GM12878 (cell line): ENCODE data around the gene ISG15.

Source experiments
- CTCF ChIP-seq, 3 experiments: IDR thresholded peaks in 2 of 3; conservative IDR thresholded peaks in 1 of 3; 2 replicates each; pipeline ENCODE4 v1.5.1; 2011; ENCODE audit warnings: low read depth in 3 of 3, low read length in 3 of 3, mild to moderate bottlenecking in 3 of 3, control low read depth in 2 of 3, moderate library complexity in 2 of 3, inconsistent platforms in 1 of 3, mixed read lengths in 1 of 3; ENCODE audit not compliant: control insufficient read depth in 2 of 3, insufficient read depth in 1 of 3; ENCODE audit errors: extremely low read depth in 1 of 3
- FOXM1 ChIP-seq: IDR thresholded peaks from 2 replicates; pipeline ENCODE4 v1.6.1; 2012; ENCODE audit warnings: low read depth, mild to moderate bottlenecking, inconsistent platforms, low read length, moderate library complexity
- JUNB ChIP-seq: IDR thresholded peaks from 2 replicates; pipeline ENCODE4 v1.6.1; 2016; ENCODE audit warnings: antibody characterized with exemption, mild to moderate bottlenecking
- NFYB ChIP-seq: IDR thresholded peaks from 2 replicates; pipeline ENCODE4 v1.6.1; 2011; ENCODE audit warnings: low read depth, mild to moderate bottlenecking, low read length, improper control_type of control experiment, moderate library complexity; ENCODE audit not compliant: insufficient read depth
- PKNOX1 ChIP-seq: fragments of 450-650 bp; IDR thresholded peaks from 2 replicates; pipeline ENCODE4 v1.6.1; 2016; ENCODE audit warnings: mild to moderate bottlenecking
- POLR2AphosphoS5 ChIP-seq: IDR thresholded peaks from 2 replicates; pipeline ENCODE4 v1.6.1; 2011; ENCODE audit warnings: mild to moderate bottlenecking, low read length, inconsistent platforms
- TCF7 ChIP-seq: IDR thresholded peaks from 2 replicates; pipeline ENCODE4 v1.6.1; 2014; ENCODE audit warnings: antibody characterized with exemption, borderline replicate concordance
- USF1 ChIP-seq: IDR thresholded peaks from 2 replicates; pipeline ENCODE4 v1.6.1; 2011; ENCODE audit warnings: borderline replicate concordance, low read depth, mild to moderate bottlenecking, moderate library complexity, mixed read lengths, low read length; ENCODE audit not compliant: insufficient read depth; ENCODE audit errors: extremely low read length
- YY1 ChIP-seq: IDR thresholded peaks from 2 replicates; pipeline ENCODE4 v1.6.1; 2011; ENCODE audit warnings: low read depth, mild to moderate bottlenecking, low read length

- TF ChIP-seq FOXM1 (no peak), PKNOX1 (no peak), POLR2AphosphoS5 (no peak), NFYB (no peak), TCF7 (no peak), YY1 (no peak), JUNB (no peak), CTCF (IDR thresholded peaks at IDR 0.05 in 2 of 3, conservative IDR thresholded peaks at IDR 0.05 in 1 of 3; ENCODE audit: control insufficient read depth in 2 of 3, extremely low read depth in 1 of 3, insufficient read depth in 1 of 3, low read depth in 3 of 3, low read length in 3 of 3) (no peak), USF1 (no peak)
Measured at GRCh38 chr1:1043921-1044320, 30.6 kb downstream of the ISG15 start.
